ENCODE measurements around the gene FAM237B. TPM values are rescaled to one million over a fixed set of nuclear protein-coding genes. Genes with fewer than 3 reads are reported as not detected.

The FAM237B gene
- total RNA-seq, 5 donors from 2014 or later (not counting 1 experiment from before 2014, with no cell fraction given): not detected

DNA sequence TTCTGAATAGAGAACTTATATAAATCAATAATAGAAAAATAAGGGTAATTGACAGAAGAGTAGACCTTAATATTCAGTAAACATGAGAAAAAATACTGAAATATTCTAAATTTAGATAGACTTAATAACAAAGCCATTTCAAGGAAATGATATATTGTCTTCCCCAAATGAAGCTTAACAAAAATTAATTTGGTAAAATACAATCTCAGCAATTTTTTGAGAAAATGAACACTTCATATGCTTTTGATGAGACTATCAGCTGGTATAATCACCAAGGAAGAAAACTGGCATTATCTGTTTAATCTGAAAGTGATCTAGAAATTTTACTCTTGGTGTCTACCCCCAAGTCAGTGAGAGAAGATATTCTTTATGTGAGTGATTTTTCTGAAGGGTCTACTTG lies 1.7 kb upstream of the FAM237B start:
- DNase-seq (no peak), ATAC-seq (replicated peaks in 1 of 4) (no peak)
- Mint-ChIP-seq H3K9me3 (no peaks in the 10 kb centered on the region), H3K27me3 (peaks cover 41 to 42% of the 10 kb centered on the region in 2 donors), H3K36me3 (no peaks in the 10 kb centered on the region), H3K4me1 (peaks cover 11 to 14% (median 11%) of the 10 kb centered on the region in 3 donors), H3K4me3 (no peak overlapping the region), H3K27ac (no peak overlapping the region)
- no peaks in the 10 kb centered on the region for H3K36me3 ChIP-seq (ENCODE audit: control insufficient read depth in 2 of 2, extremely low read depth in 1 of 2, insufficient read depth in 1 of 2, low read length in 1 of 2)
- H3K4me1 ChIP-seq (ENCODE audit: control insufficient read depth in 1 of 2, extremely low read depth in 1 of 2, insufficient read depth in 2 of 2, low read length in 2 of 2): no peaks in the 10 kb centered on the region
- no peak overlapping the region for H3K4me3 ChIP-seq (ENCODE audit: control insufficient read depth in 1 of 2, extremely low read depth in 1 of 2, low read length in 1 of 2)
- peaks cover 12 to 16% of the 10 kb centered on the region in 2 experiments for H3K27me3 ChIP-seq (replicated peaks in 1 of 2; ENCODE audit: control insufficient read depth in 2 of 2, extremely low read depth in 1 of 2, insufficient read depth in 2 of 2, low read length in 1 of 2)
- ChIA-PET CTCF (no interaction called here), POLR2A (interaction anchor here in 1 of 2 donors (0.6 kb wide), 1 partner anchor 1932 kb away, joined by 3 read pairs; no protein-coding TSS in a partner anchor)
- no peak overlapping the region for H3K27ac ChIP-seq (ENCODE audit: low read length)
- no peaks in the 10 kb centered on the region for H3K9me3 ChIP-seq

- ChIA-PET CTCF (no interaction called here), POLR2A (no interaction called here)
- Histone ChIP-seq H3K36me3 (ENCODE audit: control insufficient read depth in 2 of 2, extremely low read depth in 1 of 2, insufficient read depth in 1 of 2, low read length in 1 of 2) (no peaks in the 10 kb centered on the region), H3K9me3 (no peaks in the 10 kb centered on the region), H3K27me3 (replicated peaks in 1 of 2; ENCODE audit: control insufficient read depth in 2 of 2, extremely low read depth in 1 of 2, insufficient read depth in 2 of 2, low read length in 1 of 2) (peaks cover 12 to 16% of the 10 kb centered on the region in 2 experiments), H3K4me1 (ENCODE audit: control insufficient read depth in 1 of 2, extremely low read depth in 1 of 2, insufficient read depth in 2 of 2, low read length in 2 of 2) (no peaks in the 10 kb centered on the region), H3K4me3 (ENCODE audit: control insufficient read depth in 1 of 2, extremely low read depth in 1 of 2, low read length in 1 of 2) (no peak overlapping the region), H3K27ac (ENCODE audit: low read length) (no peak overlapping the region)
- Mint-ChIP-seq H3K9me3 (no peaks in the 10 kb centered on the region), H3K36me3 (no peaks in the 10 kb centered on the region), H3K4me3 (no peak overlapping the region), H3K27ac (no peak overlapping the region), H3K4me1 (peaks cover 11 to 14% (median 11%) of the 10 kb centered on the region in 3 donors), H3K27me3 (peaks cover 49 to 53% of the 10 kb centered on the region in 2 donors)
- ATAC-seq (replicated peaks in 1 of 4) (no peak), DNase-seq (no peak)
- WGBS (ENCODE audit: insufficient coverage): 50% methylated on average over 1 of the region's 7 CpGs
Observed at GRCh38 chr7:90320418-90320800, 695 bp downstream of the FAM237B start.

DNA sequence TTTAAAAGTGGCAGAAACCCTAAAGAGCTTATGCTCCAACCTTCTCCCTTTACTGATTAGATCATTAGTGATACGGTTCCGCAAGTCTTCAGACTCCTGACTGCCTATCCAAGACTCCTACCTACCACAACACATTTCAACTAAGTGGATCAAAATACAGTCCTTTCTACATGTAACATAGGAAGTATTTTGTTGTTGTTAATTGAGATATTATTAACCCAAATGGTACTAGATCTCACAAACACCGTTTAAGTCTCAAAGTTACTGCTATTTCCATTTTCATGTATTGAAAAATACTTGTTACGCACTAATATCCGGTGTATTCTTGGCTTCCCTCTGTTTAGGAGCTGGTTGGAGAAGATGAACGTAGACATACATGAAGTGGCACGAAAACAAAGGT lies 1.1 kb downstream of the FAM237B start:
- CTCF ChIA-PET: no interaction called here
- H3K27me3 ChIP-seq (replicated peaks in 1 of 2; ENCODE audit: control insufficient read depth in 2 of 2, extremely low read depth in 1 of 2, insufficient read depth in 2 of 2, low read length in 1 of 2): peaks cover 12 to 16% of the 10 kb centered on the region in 2 experiments
- Mint-ChIP-seq H3K4me1 (peaks cover 11 to 14% (median 11%) of the 10 kb centered on the region in 3 donors), H3K27me3 (peaks cover 53 to 56% of the 10 kb centered on the region in 2 donors), H3K36me3 (no peaks in the 10 kb centered on the region), H3K27ac (no peak overlapping the region), H3K4me3 (no peak overlapping the region), H3K9me3 (no peaks in the 10 kb centered on the region)
- DNase-seq (no peak), ATAC-seq (replicated peaks in 1 of 4) (no peak)
- WGBS (ENCODE audit: insufficient coverage): 93% methylated on average over 3 of the region's 7 CpGs
- POLR2A ChIA-PET: no interaction called here
- no peaks in the 10 kb centered on the region for H3K9me3 ChIP-seq
- no peak overlapping the region for H3K27ac ChIP-seq (ENCODE audit: low read length)
- H3K4me1 ChIP-seq (ENCODE audit: control insufficient read depth in 1 of 2, extremely low read depth in 1 of 2, insufficient read depth in 2 of 2, low read length in 2 of 2): no peaks in the 10 kb centered on the region
- no peaks in the 10 kb centered on the region for H3K36me3 ChIP-seq (ENCODE audit: control insufficient read depth in 2 of 2, extremely low read depth in 1 of 2, insufficient read depth in 1 of 2, low read length in 1 of 2)
- H3K4me3 ChIP-seq (ENCODE audit: control insufficient read depth in 1 of 2, extremely low read depth in 1 of 2, low read length in 1 of 2): no peak overlapping the region

DNA sequence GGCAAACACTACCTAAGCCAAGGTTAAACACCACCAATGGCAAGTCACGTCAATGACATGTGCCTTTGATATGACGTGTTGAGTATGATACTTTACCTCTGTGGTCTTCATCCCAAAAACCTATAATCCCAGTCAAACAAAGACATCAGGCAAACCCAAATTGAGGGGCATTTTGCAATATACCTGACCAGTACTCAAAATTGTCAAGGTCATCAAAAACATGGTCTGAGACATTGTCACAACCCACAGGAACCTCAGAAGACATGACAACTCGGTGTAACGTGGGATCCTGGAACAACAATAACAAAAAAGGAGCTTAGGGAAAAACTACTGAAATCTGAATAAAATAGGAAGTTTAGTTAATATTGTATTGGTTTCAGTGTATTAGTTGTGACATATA lies 7.2 kb downstream of the FAM237B start:
- Histone ChIP-seq H3K36me3 (ENCODE audit: control insufficient read depth in 2 of 2, extremely low read depth in 1 of 2, insufficient read depth in 1 of 2, low read length in 1 of 2) (no peaks in the 10 kb centered on the region), H3K4me1 (ENCODE audit: control insufficient read depth in 1 of 2, extremely low read depth in 1 of 2, insufficient read depth in 2 of 2, low read length in 2 of 2) (no peaks in the 10 kb centered on the region), H3K9me3 (no peaks in the 10 kb centered on the region), H3K27me3 (replicated peaks in 1 of 2; ENCODE audit: control insufficient read depth in 2 of 2, extremely low read depth in 1 of 2, insufficient read depth in 2 of 2, low read length in 1 of 2) (peaks cover 0 to 3% of the 10 kb centered on the region in 2 experiments), H3K4me3 (ENCODE audit: control insufficient read depth in 1 of 2, extremely low read depth in 1 of 2, low read length in 1 of 2) (no peak overlapping the region), H3K27ac (ENCODE audit: low read length) (no peak overlapping the region)
- ATAC-seq (replicated peaks in 1 of 4) (no peak), DNase-seq (no peak)
- Mint-ChIP-seq H3K27ac (no peak overlapping the region), H3K4me3 (no peak overlapping the region), H3K4me1 (no peaks in the 10 kb centered on the region), H3K9me3 (no peaks in the 10 kb centered on the region), H3K36me3 (no peaks in the 10 kb centered on the region), H3K27me3 (peaks cover 25 to 29% of the 10 kb centered on the region in 2 donors)
- 100% methylated on average over 1 of the region's 4 CpGs for WGBS (ENCODE audit: insufficient coverage)
- CTCF ChIA-PET: interaction anchor here (0.7 to 2.7 kb wide), 4 partner anchors 13 to 1894 kb away, joined by 3 to 22 read pairs (median 4); no protein-coding TSS in a partner anchor
- POLR2A ChIA-PET: interaction anchor here in 1 of 2 donors (0.7 kb wide), 1 partner anchor 751 kb away, joined by 3 read pairs; no protein-coding TSS in a partner anchor

- ATAC-seq (replicated peaks in 1 of 4) (no peak), DNase-seq (peak in 1 of 35 experiments; percentile 29)
- H3K27me3 ChIP-seq (replicated peaks in 1 of 2; ENCODE audit: control insufficient read depth in 2 of 2, extremely low read depth in 1 of 2, insufficient read depth in 2 of 2, low read length in 1 of 2): peaks cover 0 to 3% of the 10 kb centered on the region in 2 experiments
- WGBS (ENCODE audit: insufficient coverage): no CpG with 5 or more reads among the region's 2 CpGs
- Mint-ChIP-seq H3K9me3 (no peaks in the 10 kb centered on the region), H3K4me3 (no peak overlapping the region), H3K27ac (no peak overlapping the region), H3K36me3 (no peaks in the 10 kb centered on the region), H3K4me1 (no peaks in the 10 kb centered on the region), H3K27me3 (peaks cover 21 to 24% of the 10 kb centered on the region in 2 donors)
- ChIA-PET CTCF (interaction anchor here (0.8 to 2.7 kb wide), 9 partner anchors 19 to 159 kb away, joined by 3 to 22 read pairs (median 3); no protein-coding TSS in a partner anchor), POLR2A (no interaction called here)
- no peak overlapping the region for H3K4me3 ChIP-seq (ENCODE audit: control insufficient read depth in 1 of 2, extremely low read depth in 1 of 2, low read length in 1 of 2)
- no peaks in the 10 kb centered on the region for H3K9me3 ChIP-seq
- H3K4me1 ChIP-seq (ENCODE audit: control insufficient read depth in 1 of 2, extremely low read depth in 1 of 2, insufficient read depth in 2 of 2, low read length in 2 of 2): no peaks in the 10 kb centered on the region
- H3K27ac ChIP-seq (ENCODE audit: low read length): no peak overlapping the region
- no peaks in the 10 kb centered on the region for H3K36me3 ChIP-seq (ENCODE audit: control insufficient read depth in 2 of 2, extremely low read depth in 1 of 2, insufficient read depth in 1 of 2, low read length in 1 of 2)
Observed at GRCh38 chr7:90312745-90313144, 8.4 kb downstream of the FAM237B start.

- no peaks in the 10 kb centered on the region for H3K9me3 Mint-ChIP-seq
- no peak overlapping the region for H3K4me3 Mint-ChIP-seq
- H3K27ac ChIP-seq (ENCODE audit: low read length): no peak overlapping the region
- H3K27me3 ChIP-seq (replicated peaks in 1 of 2; ENCODE audit: control insufficient read depth in 2 of 2, extremely low read depth in 1 of 2, insufficient read depth in 2 of 2, low read length in 1 of 2): peaks cover 0 to 3% of the 10 kb centered on the region in 2 experiments
- H3K9me3 ChIP-seq: no peaks in the 10 kb centered on the region
- ATAC-seq (replicated peaks in 1 of 4) (no peak), DNase-seq (no peak)
- no peak overlapping the region for H3K4me3 ChIP-seq (ENCODE audit: control insufficient read depth in 1 of 2, extremely low read depth in 1 of 2, low read length in 1 of 2)
- POLR2A ChIA-PET: no interaction called here
- peaks cover 9 to 21% of the 10 kb centered on the region in 2 donors for H3K27me3 Mint-ChIP-seq
- H3K27ac Mint-ChIP-seq: no peak overlapping the region
- no peaks in the 10 kb centered on the region for H3K36me3 Mint-ChIP-seq
- no peaks in the 10 kb centered on the region for H3K4me1 Mint-ChIP-seq
- no peaks in the 10 kb centered on the region for H3K4me1 ChIP-seq (ENCODE audit: control insufficient read depth in 1 of 2, extremely low read depth in 1 of 2, insufficient read depth in 2 of 2, low read length in 2 of 2)
- no peaks in the 10 kb centered on the region for H3K36me3 ChIP-seq (ENCODE audit: control insufficient read depth in 2 of 2, extremely low read depth in 1 of 2, insufficient read depth in 1 of 2, low read length in 1 of 2)
- CTCF ChIA-PET: interaction anchor here (0.5 to 1.3 kb wide), 3 partner anchors 12 to 116 kb away, joined by 3 to 4 read pairs (median 4); no protein-coding TSS in a partner anchor
Observed at GRCh38 chr7:90311175-90311574, 9.9 kb downstream of the FAM237B start.

- ChIA-PET POLR2A (no interaction called here), CTCF (no interaction called here)
- no peaks in the 10 kb centered on the region for H3K4me1 Mint-ChIP-seq
- Histone ChIP-seq H3K4me1 (ENCODE audit: control insufficient read depth in 1 of 2, extremely low read depth in 1 of 2, insufficient read depth in 2 of 2, low read length in 2 of 2) (no peaks in the 10 kb centered on the region), H3K27me3 (replicated peaks in 1 of 2; ENCODE audit: control insufficient read depth in 2 of 2, extremely low read depth in 1 of 2, insufficient read depth in 2 of 2, low read length in 1 of 2) (peaks cover 0 to 3% of the 10 kb centered on the region in 2 experiments), H3K4me3 (ENCODE audit: control insufficient read depth in 1 of 2, extremely low read depth in 1 of 2, low read length in 1 of 2) (no peak overlapping the region), H3K36me3 (ENCODE audit: control insufficient read depth in 2 of 2, extremely low read depth in 1 of 2, insufficient read depth in 1 of 2, low read length in 1 of 2) (no peaks in the 10 kb centered on the region), H3K27ac (ENCODE audit: low read length) (no peak overlapping the region), H3K9me3 (no peaks in the 10 kb centered on the region)
- no CpG with 5 or more reads among the region's 5 CpGs for WGBS (ENCODE audit: insufficient coverage)
- H3K9me3 Mint-ChIP-seq: no peaks in the 10 kb centered on the region
- peaks cover 5 to 16% of the 10 kb centered on the region in 2 donors for H3K27me3 Mint-ChIP-seq
- no peaks in the 10 kb centered on the region for H3K36me3 Mint-ChIP-seq
- ATAC-seq (replicated peaks in 1 of 4) (no peak), DNase-seq (no peak)
- H3K4me3 Mint-ChIP-seq: no peak overlapping the region
- no peak overlapping the region for H3K27ac Mint-ChIP-seq
Observed at GRCh38 chr7:90309872-90310271, 11.2 kb downstream of the FAM237B start.
